Erythroblast (primary cell): ENCODE results near the gene YIF1B.

Experiments
- GATA1 ChIP-seq: IDR thresholded peaks from 2 replicates; pipeline ENCODE4 v1.6.1; 2011; ENCODE audit warnings: low read depth, mild to moderate bottlenecking, control low read depth, low read length, moderate library complexity
- POLR2A ChIP-seq: IDR thresholded peaks from 2 replicates; pipeline ENCODE4 v1.6.1; 2011; ENCODE audit warnings: mild to moderate bottlenecking, low read length

- no peak for TF ChIP-seq POLR2A
- TF ChIP-seq GATA1, result no peak
Observed at GRCh38 chr19:38362076-38362945, 46.6 kb upstream of the YIF1B start.
